Spleen (tissue), 11 donors: ENCODE measurements around the gene GAMT. TPM values are rescaled to one million over a fixed set of nuclear protein-coding genes. Genes with fewer than 3 reads are reported as not detected.

Experiments used
- DNase-seq: peaks from one replicate; pipeline ENCODE4 v3.0.0-alpha.2; 2020
- H3K27ac ChIP-seq, 8 donors: fragments of 200-600 bp; sonication (generic) in 7 of 8; 1 replicate in 4 of 8; 2 replicates in 4 of 8; pipeline versions ENCODE4 v1.5.0 to v1.8.0; 2016 to 2021; ENCODE audit warnings: inconsistent platforms in 4 of 8, mild to moderate bottlenecking in 4 of 8, moderate library complexity in 1 of 8
- H3K27me3 ChIP-seq, 7 donors: fragments of 200-600 bp; sonication (generic) in 6 of 7; replicated peaks in 1 of 7; 1 replicate in 4 of 7; 2 replicates in 3 of 7; pipeline versions ENCODE4 v1.5.0 to v1.8.0; 2016 to 2021; ENCODE audit warnings: inconsistent platforms in 3 of 7, mild to moderate bottlenecking in 1 of 7
- H3K36me3 ChIP-seq, 6 donors: fragments of 200-600 bp; sonication (generic) in 5 of 6; 1 replicate in 4 of 6; 2 replicates in 2 of 6; pipeline versions ENCODE4 v1.5.0 to v1.8.0; 2016 to 2021; ENCODE audit warnings: inconsistent platforms in 2 of 6
- H3K4me1 ChIP-seq, 6 donors: fragments of 200-600 bp; sonication (generic) in 5 of 6; 1 replicate in 3 of 6; 2 replicates in 3 of 6; pipeline versions ENCODE4 v1.5.0 to v1.8.0; 2016 to 2021; ENCODE audit warnings: inconsistent platforms in 3 of 6
- H3K4me3 ChIP-seq, 8 donors: fragments of 200-600 bp; sonication (generic) in 7 of 8; 1 replicate in 4 of 8; 2 replicates in 4 of 8; pipeline versions ENCODE4 v1.5.0 to v1.8.0; 2016 to 2021; ENCODE audit warnings: inconsistent platforms in 4 of 8, mild to moderate bottlenecking in 4 of 8, moderate library complexity in 2 of 8
- H3K9me3 ChIP-seq, 8 donors: fragments of 200-600 bp; sonication (generic) in 7 of 8; 1 replicate in 4 of 8; 2 replicates in 4 of 8; pipeline versions ENCODE4 v1.5.0 to v1.8.0; 2016 to 2021; ENCODE audit warnings: inconsistent platforms in 4 of 8
- CTCF ChIP-seq, 11 experiments: fragments of 200-600 bp in 7 of 11; fragments of 450-650 bp in 4 of 11; sonication (generic) in 4 of 11; IDR thresholded peaks in 8 of 11; conservative IDR thresholded peaks in 3 of 11; 1 replicate in 7 of 11; 2 replicates in 4 of 11; pipeline versions ENCODE4 v1.4.0 to v1.8.0; 2016 to 2021; ENCODE audit warnings: antibody characterized with exemption in 11 of 11, inconsistent platforms in 4 of 11, mild to moderate bottlenecking in 1 of 11
- WGBS, 5 donors: extraction: QIAGEN DNeasy Blood & Tissue Kit in 3 of 5; methylation state at CpG; one replicate each; pipeline versions ENCODE4 v1.1.5 to v1.1.7; 2013 to 2018; 5-methylcytosine and 5-hydroxymethylcytosine counted together
- intact Hi-C: fragments of 100-400 bp; cut with DNase I; formaldehyde crosslinking; loops from one replicate; pipeline ENCODE4 v1.15.0; 2023; ENCODE audit warnings: low total_unique reads
- polyA plus RNA-seq, 3 donors: library from polyadenylated mRNA; stranded (reverse); fragments of 200-250 nt; gene quantifications; one replicate each; pipeline ENCODE4 v1.2.1, GENCODE V29; 2013
- total RNA-seq, 7 donors: library from RNA; depleted of rRNA in 3 of 7; stranded (reverse); fragments of >200 nt in 3 of 7; fragmentation: NEBNext Ultra II Directional in 4 of 7; extraction: Animal tissue kit (Norgen Biotek cat#: 25700) in 4 of 7; gene quantifications; one replicate each; pipeline versions ENCODE4 v1.1.0 to v1.2.1, GENCODE V29; 2016 to 2021
- donor health status: healthy with polysubstance abuse.
- donor health status: DM: no; HTN: no; CAD: no; lungs with moderate emphysema.
- donor health status: DM: no; HTN: no; CAD: no.
- donor health status: Bipolar disorder and iron deficiency.
- donor health status: healthy.
- donor health status: DM: no; HTN: no; CAD: no.
- donor health status: DM: yes; HTN: yes; CAD: no.

The GAMT gene
- total and polyA plus RNA-seq, 10 donors = 7.1 to 20.4 (median 12.4) TPM

- H3K4me3 ChIP-seq = no peak overlapping the region
- TF ChIP-seq CTCF (IDR thresholded peaks at IDR 0.05 in 8 of 11, conservative IDR thresholded peaks at IDR 0.05 in 3 of 11) = no peak
- H3K4me1 ChIP-seq = peaks cover 0 to 21% (median 7%) of the 10 kb centered on the region in 6 donors
- H3K9me3 ChIP-seq = no peaks in the 10 kb centered on the region
- H3K27me3 ChIP-seq = no peaks in the 10 kb centered on the region
- H3K36me3 ChIP-seq = no peaks in the 10 kb centered on the region
- no peak for DNase-seq
- WGBS, 5 donors = 82 to 89% (median 86%) methylated on average over 17 to 18 of the region's 18 CpGs
- H3K27ac ChIP-seq = no peak overlapping the region
- intact Hi-C loops = no loop called here
Observed at GRCh38 chr19:1349211-1349610, 52.1 kb downstream of the GAMT start.

Other genes starting within 250 kb of the GAMT start
- gene SBNO2, start 227.3 kb downstream of the GAMT start, total RNA-seq = 100 to 1,000 TPM in 5 of 7 donors, 10 to 100 TPM in 2; 51.7 to 230 (median 168) TPM
- 10 to 100 TPM; 16.2 to 62.0 (median 29.8) TPM for gene SBNO2, start 227.3 kb downstream of the GAMT start, polyA plus RNA-seq
- gene STK11, start 195.8 kb downstream of the GAMT start, total RNA-seq = 10 to 100 TPM; 52.1 to 85.0 (median 75.3) TPM
- 100 to 1,000 TPM in 1 of 3 donors, 10 to 100 TPM in 2; 44.0 to 107 (median 46.7) TPM for gene STK11, start 195.8 kb downstream of the GAMT start, polyA plus RNA-seq
- gene CBARP, start 163.5 kb downstream of the GAMT start, total RNA-seq = 1 to 10 TPM in 1 of 7 donors, under 1 TPM in 5, not detected in 1; 0.12 to 1.2 (median 0.41) TPM
- gene CBARP, start 163.5 kb downstream of the GAMT start, polyA plus RNA-seq = under 1 TPM in 2 of 3 donors, not detected in 1; 0.05 to 0.48 TPM
- 100 to 1,000 TPM in 4 of 7 donors, 10 to 100 TPM in 3; 49.1 to 131 (median 102) TPM for gene ATP5F1D, start 159.8 kb downstream of the GAMT start, total RNA-seq
- 100 to 1,000 TPM; 164 to 166 (median 165) TPM for gene ATP5F1D, start 159.8 kb downstream of the GAMT start, polyA plus RNA-seq
- 100 to 1,000 TPM in 4 of 7 donors, 10 to 100 TPM in 3; 42.1 to 223 (median 138) TPM for gene MIDN, start 153.0 kb downstream of the GAMT start, total RNA-seq
- 10 to 100 TPM; 16.5 to 48.9 (median 19.1) TPM for gene MIDN, start 153.0 kb downstream of the GAMT start, polyA plus RNA-seq
- gene CIRBP, start 132.2 kb downstream of the GAMT start, total RNA-seq = 100 to 1,000 TPM; 333 to 672 (median 514) TPM
- 100 to 1,000 TPM; 406 to 894 (median 843) TPM for gene CIRBP, start 132.2 kb downstream of the GAMT start, polyA plus RNA-seq
- gene FAM174C, start 126.0 kb downstream of the GAMT start, total RNA-seq = 10 to 100 TPM; 35.8 to 69.6 (median 43.9) TPM
- gene FAM174C, start 126.0 kb downstream of the GAMT start, polyA plus RNA-seq = 100 to 1,000 TPM in 1 of 3 donors, 10 to 100 TPM in 2; 82.9 to 134 (median 88.6) TPM
- not detected for gene EFNA2, start 115.7 kb downstream of the GAMT start, total RNA-seq
- not detected for gene EFNA2, start 115.7 kb downstream of the GAMT start, polyA plus RNA-seq
- 100 to 1,000 TPM in 1 of 7 donors, 10 to 100 TPM in 6; 64.0 to 133 (median 85.2) TPM for gene NDUFS7, start 17.6 kb downstream of the GAMT start, total RNA-seq
- 100 to 1,000 TPM in 1 of 3 donors, 10 to 100 TPM in 2; 75.5 to 106 (median 78.0) TPM for gene NDUFS7, start 17.6 kb downstream of the GAMT start, polyA plus RNA-seq
- gene DAZAP1, start 6.0 kb upstream of the GAMT start, total RNA-seq = 100 to 1,000 TPM in 3 of 7 donors, 10 to 100 TPM in 4; 43.8 to 137 (median 94.6) TPM
- 100 to 1,000 TPM in 2 of 3 donors, 10 to 100 TPM in 1; 80.0 to 133 (median 106) TPM for gene DAZAP1, start 6.0 kb upstream of the GAMT start, polyA plus RNA-seq
- gene RPS15, start 36.9 kb upstream of the GAMT start, total RNA-seq = 1,000 to 10,000 TPM in 6 of 7 donors, 100 to 1,000 TPM in 1; 932 to 4,344 (median 1,309) TPM
- gene RPS15, start 36.9 kb upstream of the GAMT start, polyA plus RNA-seq = 1,000 to 10,000 TPM; 4,275 to 5,849 (median 5,793) TPM
- gene APC2, start 48.6 kb upstream of the GAMT start, total RNA-seq = under 1 TPM; 0.07 to 0.56 (median 0.20) TPM
- under 1 TPM; 0.02 to 0.29 (median 0.02) TPM for gene APC2, start 48.6 kb upstream of the GAMT start, polyA plus RNA-seq
- 10 to 100 TPM; 31.3 to 52.8 (median 40.3) TPM for gene C19orf25, start 77.7 kb upstream of the GAMT start, total RNA-seq
- gene C19orf25, start 77.7 kb upstream of the GAMT start, polyA plus RNA-seq = 10 to 100 TPM; 24.7 to 56.6 (median 38.8) TPM
- 1 to 10 TPM; 1.1 to 4.2 (median 1.8) TPM for gene PCSK4, start 88.8 kb upstream of the GAMT start, total RNA-seq
- 1 to 10 TPM; 1.9 to 2.4 (median 2.0) TPM for gene PCSK4, start 88.8 kb upstream of the GAMT start, polyA plus RNA-seq
- 1 to 10 TPM in 5 of 7 donors, under 1 TPM in 1, not detected in 1; 0.65 to 2.6 (median 1.6) TPM for gene REEP6, start 89.6 kb upstream of the GAMT start, total RNA-seq
- 1 to 10 TPM; 1.2 to 1.6 (median 1.5) TPM for gene REEP6, start 89.6 kb upstream of the GAMT start, polyA plus RNA-seq
- gene ADAMTSL5, start 111.5 kb upstream of the GAMT start, total RNA-seq = 1 to 10 TPM in 4 of 7 donors, under 1 TPM in 3; 0.26 to 2.0 (median 1.3) TPM
- gene ADAMTSL5, start 111.5 kb upstream of the GAMT start, polyA plus RNA-seq = under 1 TPM; 0.13 to 0.42 (median 0.27) TPM
- gene PLK5, start 122.5 kb upstream of the GAMT start, total RNA-seq = not detected
- gene PLK5, start 122.5 kb upstream of the GAMT start, polyA plus RNA-seq = under 1 TPM; 0.04 to 0.06 (median 0.06) TPM
- 10 to 100 TPM in 1 of 7 donors, 1 to 10 TPM in 6; 5.4 to 11.7 (median 6.7) TPM for gene MEX3D, start 166.8 kb upstream of the GAMT start, total RNA-seq
- 1 to 10 TPM in 2 of 3 donors, under 1 TPM in 1; 0.87 to 2.7 (median 2.0) TPM for gene MEX3D, start 166.8 kb upstream of the GAMT start, polyA plus RNA-seq
- gene MBD3, start 191.3 kb upstream of the GAMT start, total RNA-seq = 10 to 100 TPM; 57.4 to 80.9 (median 74.3) TPM
- 100 to 1,000 TPM in 1 of 3 donors, 10 to 100 TPM in 2; 62.2 to 177 (median 89.3) TPM for gene MBD3, start 191.3 kb upstream of the GAMT start, polyA plus RNA-seq
- 100 to 1,000 TPM in 4 of 7 donors, 10 to 100 TPM in 3; 40.9 to 165 (median 129) TPM for gene UQCR11, start 203.9 kb upstream of the GAMT start, total RNA-seq
- 100 to 1,000 TPM in 2 of 3 donors, 10 to 100 TPM in 1; 93.4 to 153 (median 145) TPM for gene UQCR11, start 203.9 kb upstream of the GAMT start, polyA plus RNA-seq